Measurements from ENCODE around the gene KSR2. TPM values are rescaled to one million over a fixed set of nuclear protein-coding genes. Genes with fewer than 3 reads are reported as not detected.

Gene KSR2
- total RNA-seq, 1 donor from 2014 or later: 0.69 TPM

DNA sequence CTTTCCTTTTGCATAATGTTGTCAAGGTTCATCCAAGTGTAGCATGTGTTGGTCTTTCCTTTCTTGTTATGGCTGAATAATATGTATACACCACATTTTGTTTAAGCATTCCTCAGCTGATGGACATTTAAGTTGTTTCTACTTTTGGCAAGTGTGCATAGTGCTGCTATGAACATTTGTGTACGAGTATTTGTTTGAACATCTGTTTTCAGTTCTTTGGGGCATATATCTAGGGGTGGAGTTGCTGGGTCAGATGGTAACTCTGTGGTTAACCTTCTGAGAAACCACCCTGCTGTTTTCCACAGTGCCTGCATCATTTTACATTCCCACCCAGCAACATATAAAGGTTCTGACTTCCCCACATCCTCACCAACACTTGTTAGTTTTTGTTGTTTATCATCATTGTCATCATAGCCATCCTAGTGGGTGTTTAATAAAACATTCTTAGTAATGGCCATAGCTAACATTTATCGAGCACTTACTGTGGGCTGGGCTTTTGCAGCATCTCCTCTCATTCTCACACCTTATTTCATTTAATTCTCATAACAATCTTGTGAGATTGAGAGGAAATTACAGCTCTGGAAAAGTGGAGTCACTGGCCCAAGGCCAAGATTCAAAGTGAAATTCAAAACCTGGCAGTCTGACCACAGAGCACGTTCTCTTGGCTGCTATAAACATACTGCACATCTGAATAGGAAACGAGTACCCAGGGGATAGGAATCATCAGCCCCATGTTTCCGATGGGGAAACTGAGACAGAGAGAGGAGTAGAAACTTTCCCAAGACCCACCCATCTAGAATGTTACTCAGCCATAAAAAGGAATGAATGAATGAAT is 193.6 kb downstream of the KSR2 start:
- no peaks in the 10 kb centered on the region for H3K36me3 Mint-ChIP-seq
- H3K27ac Mint-ChIP-seq: no peak overlapping the region
- peaks cover 38% of the 10 kb centered on the region for H3K27me3 Mint-ChIP-seq (ENCODE audit: low read depth)
- H3K9me3 Mint-ChIP-seq: no peaks in the 10 kb centered on the region
- no peak overlapping the region for H3K4me3 Mint-ChIP-seq
- TF ChIP-seq, protein P1, sequence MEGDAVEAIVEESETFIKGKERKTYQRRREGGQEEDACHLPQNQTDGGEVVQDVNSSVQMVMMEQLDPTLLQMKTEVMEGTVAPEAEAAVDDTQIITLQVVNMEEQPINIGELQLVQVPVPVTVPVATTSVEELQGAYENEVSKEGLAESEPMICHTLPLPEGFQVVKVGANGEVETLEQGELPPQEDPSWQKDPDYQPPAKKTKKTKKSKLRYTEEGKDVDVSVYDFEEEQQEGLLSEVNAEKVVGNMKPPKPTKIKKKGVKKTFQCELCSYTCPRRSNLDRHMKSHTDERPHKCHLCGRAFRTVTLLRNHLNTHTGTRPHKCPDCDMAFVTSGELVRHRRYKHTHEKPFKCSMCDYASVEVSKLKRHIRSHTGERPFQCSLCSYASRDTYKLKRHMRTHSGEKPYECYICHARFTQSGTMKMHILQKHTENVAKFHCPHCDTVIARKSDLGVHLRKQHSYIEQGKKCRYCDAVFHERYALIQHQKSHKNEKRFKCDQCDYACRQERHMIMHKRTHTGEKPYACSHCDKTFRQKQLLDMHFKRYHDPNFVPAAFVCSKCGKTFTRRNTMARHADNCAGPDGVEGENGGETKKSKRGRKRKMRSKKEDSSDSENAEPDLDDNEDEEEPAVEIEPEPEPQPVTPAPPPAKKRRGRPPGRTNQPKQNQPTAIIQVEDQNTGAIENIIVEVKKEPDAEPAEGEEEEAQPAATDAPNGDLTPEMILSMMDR (IDR thresholded peaks at IDR 0.05; ENCODE audit: unreplicated experiment): no peak
- no peaks in the 10 kb centered on the region for H3K4me1 Mint-ChIP-seq
- no peak for DNase-seq (ENCODE audit: low spot score in 2 of 2, unreplicated experiment in 2 of 2)

DNA sequence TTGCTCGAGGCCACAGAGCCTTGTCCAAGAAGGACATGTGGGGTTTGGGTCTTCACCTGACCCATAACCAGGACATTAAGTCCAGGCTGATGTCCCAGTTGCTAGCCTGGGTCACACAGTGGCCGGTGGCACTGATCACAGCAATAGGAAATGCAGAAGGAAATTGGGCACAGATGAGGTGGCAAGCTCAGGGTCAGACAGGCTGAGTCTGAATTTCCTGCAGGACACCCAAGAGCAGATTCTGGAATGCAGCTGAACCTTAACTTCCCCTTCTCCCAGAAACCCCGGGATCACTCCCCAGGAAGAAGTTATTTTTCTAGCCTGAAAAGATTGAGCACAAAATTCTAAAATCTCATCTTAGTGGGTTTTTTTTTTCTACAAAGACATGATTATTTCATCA is 199.9 kb downstream of the KSR2 start:
- no peak for DNase-seq (ENCODE audit: low spot score in 2 of 2, unreplicated experiment in 2 of 2)
- TF ChIP-seq, protein P1 (IDR thresholded peaks at IDR 0.05; ENCODE audit: unreplicated experiment): no peak
- Mint-ChIP-seq H3K9me3 (peaks cover 13% of the 10 kb centered on the region), H3K27ac (no peak overlapping the region), H3K27me3 (ENCODE audit: low read depth) (peaks cover 18% of the 10 kb centered on the region), H3K4me3 (no peak overlapping the region), H3K36me3 (no peaks in the 10 kb centered on the region), H3K4me1 (no peaks in the 10 kb centered on the region)

DNA sequence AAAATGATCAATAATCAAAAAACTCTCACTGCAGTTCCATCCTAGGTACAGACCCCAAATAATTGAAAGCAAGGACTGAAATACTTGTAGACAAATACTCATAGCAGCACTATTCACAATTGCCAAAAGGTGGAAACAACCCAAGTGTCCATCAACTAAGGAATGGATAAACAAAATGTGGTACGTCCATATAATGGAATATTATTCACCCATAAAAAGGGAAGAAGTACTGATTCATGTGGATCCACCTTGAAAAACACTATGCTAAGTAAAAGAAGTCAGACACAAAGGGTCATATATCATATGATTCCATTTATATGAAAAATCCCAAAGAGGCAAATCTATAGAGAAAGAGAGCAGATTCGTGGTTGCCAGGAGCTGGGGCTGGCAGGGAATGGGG is 202.8 kb downstream of the KSR2 start:
- Mint-ChIP-seq H3K27me3 (ENCODE audit: low read depth) (peaks cover 14% of the 10 kb centered on the region), H3K9me3 (peaks cover 13% of the 10 kb centered on the region), H3K4me1 (no peaks in the 10 kb centered on the region), H3K4me3 (no peak overlapping the region), H3K27ac (no peak overlapping the region), H3K36me3 (no peaks in the 10 kb centered on the region)
- DNase-seq (ENCODE audit: low spot score in 2 of 2, unreplicated experiment in 2 of 2): no peak
- TF ChIP-seq, protein P1 (IDR thresholded peaks at IDR 0.05; ENCODE audit: unreplicated experiment): no peak

DNA sequence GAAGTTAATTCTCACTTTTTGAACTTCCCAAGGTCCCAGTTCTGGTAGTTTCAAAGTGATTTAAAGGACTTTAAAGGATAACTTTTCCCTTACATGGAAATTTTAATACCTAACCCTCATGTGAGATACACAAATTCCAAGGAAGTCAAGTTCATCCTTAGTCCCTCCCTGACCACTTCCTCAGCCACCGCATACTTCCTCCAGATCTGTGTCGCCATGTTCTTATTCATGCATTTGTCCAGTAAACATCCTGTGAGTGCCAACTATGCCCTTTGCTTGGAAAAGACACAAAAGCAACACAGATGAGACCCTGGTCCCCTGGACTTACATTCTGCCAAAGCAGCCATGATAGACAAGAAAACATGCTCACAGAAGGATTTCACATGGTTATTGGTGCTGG is 206.6 kb downstream of the KSR2 start:
- Mint-ChIP-seq H3K27me3 (ENCODE audit: low read depth) (peaks cover 5% of the 10 kb centered on the region), H3K27ac (no peak overlapping the region), H3K36me3 (no peaks in the 10 kb centered on the region), H3K4me1 (no peaks in the 10 kb centered on the region), H3K9me3 (peaks cover 16% of the 10 kb centered on the region), H3K4me3 (no peak overlapping the region)
- TF ChIP-seq, protein P1 (IDR thresholded peaks at IDR 0.05; ENCODE audit: unreplicated experiment): no peak
- DNase-seq (ENCODE audit: low spot score in 2 of 2, unreplicated experiment in 2 of 2): no peak

DNA sequence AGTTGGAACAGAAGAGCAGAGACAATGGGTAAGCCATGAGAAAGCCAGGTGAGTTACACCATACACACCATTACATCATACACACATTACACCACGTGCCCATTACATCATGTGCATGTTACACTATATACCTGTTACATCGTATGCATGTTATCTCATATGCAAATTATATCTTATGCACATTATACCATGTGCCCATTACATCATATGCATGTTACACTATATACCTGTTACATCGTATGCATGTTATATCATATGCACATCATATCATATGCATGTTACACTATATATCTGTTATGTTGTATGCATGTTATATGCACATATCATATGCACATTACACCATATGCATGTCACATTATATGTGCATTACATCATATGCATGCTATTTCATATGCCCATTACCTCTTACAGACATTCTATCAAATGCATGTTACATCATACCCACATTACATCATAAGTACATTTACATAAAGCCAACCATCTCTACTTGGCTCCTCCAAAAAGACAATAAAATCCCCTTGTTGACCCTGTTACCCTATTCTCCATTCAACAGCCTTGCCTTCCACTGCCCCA is 207.2 kb downstream of the KSR2 start:
- H3K36me3 Mint-ChIP-seq: no peaks in the 10 kb centered on the region
- H3K4me3 Mint-ChIP-seq: no peak overlapping the region
- H3K27me3 Mint-ChIP-seq (ENCODE audit: low read depth): peaks cover 8% of the 10 kb centered on the region
- H3K27ac Mint-ChIP-seq: no peak overlapping the region
- TF ChIP-seq, protein P1 (IDR thresholded peaks at IDR 0.05; ENCODE audit: unreplicated experiment): no peak
- DNase-seq (ENCODE audit: low spot score in 2 of 2, unreplicated experiment in 2 of 2): no peak
- peaks cover 16% of the 10 kb centered on the region for H3K9me3 Mint-ChIP-seq
- no peaks in the 10 kb centered on the region for H3K4me1 Mint-ChIP-seq
